Adipocyte (in vitro differentiated cells): Measurements from ENCODE around the gene COL1A1.

Experiments
- DNase-seq: peaks from one replicate; pipeline ENCODE4 v3.0.0-alpha.2; 2015; ENCODE audit warnings: low read depth
- H3K27me3 ChIP-seq: replicated peaks from 2 replicates; pipeline ENCODE4 v1.7.0; 2013; ENCODE audit warnings: mild to moderate bottlenecking, low read length, moderate library complexity; ENCODE audit not compliant: control insufficient read depth, insufficient read depth
- H3K36me3 ChIP-seq: 2 replicates; pipeline ENCODE4 v1.7.0; 2013; ENCODE audit warnings: low read length, mild to moderate bottlenecking, moderate library complexity; ENCODE audit not compliant: control insufficient read depth, insufficient read depth, severe bottlenecking
- H3K4me1 ChIP-seq: 2 replicates; pipeline ENCODE4 v1.7.0; 2013; ENCODE audit warnings: mild to moderate bottlenecking, low read length, moderate library complexity; ENCODE audit not compliant: control insufficient read depth, insufficient read depth
- H3K4me3 ChIP-seq: 2 replicates; pipeline ENCODE4 v1.7.0; 2013; ENCODE audit warnings: mild to moderate bottlenecking, low read length, moderate library complexity
- H3K9ac ChIP-seq: 2 replicates; pipeline ENCODE4 v1.7.0; 2013; ENCODE audit warnings: mild to moderate bottlenecking, low read length, moderate library complexity
- H3K9me3 ChIP-seq: 2 replicates; pipeline ENCODE4 v1.7.0; 2013; ENCODE audit warnings: mild to moderate bottlenecking, low read length, moderate library complexity; ENCODE audit not compliant: control insufficient read depth

Gene COL1A1

DNA sequence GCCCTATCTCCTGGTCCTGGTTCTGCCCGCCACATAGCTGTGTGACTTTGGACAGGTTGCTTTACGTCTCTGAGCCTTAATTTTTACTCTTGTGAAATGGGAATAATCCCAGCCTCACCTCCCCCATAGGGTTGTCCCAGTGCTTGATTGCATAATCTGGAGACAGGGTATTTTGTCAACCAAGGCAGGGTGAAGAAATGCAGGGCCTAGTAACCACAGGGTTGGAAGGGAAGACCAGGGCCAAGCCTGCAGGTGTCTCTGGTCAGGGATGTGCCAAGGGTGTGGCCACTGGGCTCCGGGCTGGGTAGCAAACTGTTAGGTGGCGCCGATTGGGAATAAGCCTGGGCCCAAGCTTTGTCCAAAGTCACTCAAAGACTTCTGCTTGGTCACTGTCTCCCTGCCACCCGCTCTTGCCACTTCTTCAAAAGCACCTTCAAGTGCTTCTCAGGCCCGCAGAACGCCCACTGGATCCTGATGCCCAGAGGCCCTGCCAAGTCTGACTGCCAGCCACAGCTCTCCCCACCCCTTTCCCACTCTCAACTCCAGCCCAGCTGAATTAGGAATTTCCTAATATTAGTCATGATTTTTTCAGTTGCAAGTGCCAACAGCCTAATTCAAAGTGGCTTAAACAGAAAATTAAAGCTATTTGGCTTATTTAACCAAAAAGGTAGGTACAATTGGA, 20.6 kb upstream of the COL1A1 start:
- Histone ChIP-seq H3K36me3 (no peaks in the 10 kb centered on the region), H3K4me3 (peak overlapping the region; percentile 58), H3K27me3 (no peaks in the 10 kb centered on the region), H3K9me3 (no peaks in the 10 kb centered on the region), H3K4me1 (peaks cover 61% of the 10 kb centered on the region), H3K9ac (peak overlapping the region; percentile 81)
- DNase-seq: peak; percentile 72

DNA sequence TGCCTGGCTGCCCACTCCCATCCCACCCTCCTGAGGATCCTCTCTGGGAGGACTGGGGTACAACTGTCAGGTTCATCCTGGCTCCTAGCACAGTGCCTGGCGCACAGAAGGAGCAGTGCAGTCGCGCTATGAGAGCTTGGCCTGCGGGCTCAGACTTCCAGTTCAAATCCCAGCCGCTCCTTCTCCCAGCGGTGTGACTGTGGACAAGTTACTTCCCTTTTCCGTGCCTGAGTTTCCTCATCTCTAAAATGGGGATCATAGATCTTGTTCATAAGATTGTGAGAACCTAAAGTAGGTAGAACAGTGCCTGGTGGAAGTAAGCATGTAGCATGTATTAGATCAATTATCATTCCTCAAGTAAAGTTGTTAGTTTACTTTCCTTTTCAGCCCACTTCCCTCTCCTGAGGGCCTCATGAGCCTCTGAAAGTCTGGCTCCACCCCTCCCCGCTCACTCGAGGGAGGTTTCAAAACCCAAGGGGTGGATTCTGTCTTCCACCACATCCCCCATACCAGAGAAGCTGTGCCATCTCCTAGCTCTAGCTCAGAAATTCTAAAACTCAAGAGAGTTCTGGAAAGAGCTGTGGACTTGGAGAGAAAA, 19.9 kb upstream of the COL1A1 start:
- Histone ChIP-seq H3K4me3 (peak overlapping the region; percentile 58), H3K9ac (peak overlapping the region; percentile 81), H3K27me3 (no peaks in the 10 kb centered on the region), H3K9me3 (no peaks in the 10 kb centered on the region), H3K36me3 (no peaks in the 10 kb centered on the region), H3K4me1 (peaks cover 64% of the 10 kb centered on the region)
- peak; percentile 83 for DNase-seq

DNA sequence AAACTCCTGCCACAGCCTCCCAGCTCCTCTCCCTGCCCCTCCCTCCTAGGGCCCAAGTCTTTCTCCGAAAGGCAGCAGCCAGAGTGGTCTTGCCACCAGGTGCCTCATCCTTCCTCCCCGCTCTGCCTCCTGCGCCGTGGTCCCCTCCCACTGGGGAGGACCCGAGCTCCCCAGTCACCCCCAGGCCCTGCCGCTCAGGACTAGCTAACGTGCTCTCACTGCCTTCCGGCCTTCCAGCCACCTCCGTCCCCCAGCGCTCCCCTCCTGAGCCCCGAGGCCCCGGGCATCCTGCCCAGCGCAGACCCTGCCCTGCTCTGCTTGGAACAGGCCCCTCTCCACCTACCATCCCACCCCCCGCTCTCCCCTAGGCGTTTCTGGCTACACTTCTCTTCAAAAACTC, 19.4 kb upstream of the COL1A1 start:
- Histone ChIP-seq H3K9me3 (no peaks in the 10 kb centered on the region), H3K4me3 (peak overlapping the region; percentile 69), H3K27me3 (no peaks in the 10 kb centered on the region), H3K9ac (peak overlapping the region; percentile 81), H3K4me1 (peaks cover 65% of the 10 kb centered on the region), H3K36me3 (no peaks in the 10 kb centered on the region)
- DNase-seq: no peak

DNA sequence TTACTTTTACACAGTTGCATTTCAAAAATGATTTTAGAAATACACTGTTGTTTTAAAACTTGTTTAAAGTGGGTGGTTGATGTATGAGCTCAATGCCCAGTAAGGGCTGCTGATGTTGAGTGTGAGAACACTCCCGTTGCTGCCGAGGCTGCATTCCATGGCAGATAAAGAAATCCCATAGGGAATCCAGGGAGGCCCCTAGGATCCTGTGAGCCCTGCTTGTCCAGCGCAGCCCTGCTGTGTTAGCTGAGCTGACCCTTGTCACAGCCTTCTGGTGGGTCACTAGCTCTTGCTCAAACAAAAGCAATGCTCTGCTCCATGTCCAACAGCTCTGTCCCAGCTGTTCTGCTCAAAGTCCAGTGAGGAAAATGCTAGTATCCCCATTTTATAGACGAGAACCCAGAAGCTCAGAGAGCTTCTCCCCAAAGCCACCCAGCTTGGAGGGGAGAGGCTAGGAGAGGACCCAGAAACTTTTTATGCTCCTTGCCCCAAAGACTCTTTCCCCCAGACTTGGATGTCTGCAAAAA, 18.6 kb upstream of the COL1A1 start:
- Histone ChIP-seq H3K9ac (peak overlapping the region; percentile 81), H3K4me3 (peak overlapping the region; percentile 69), H3K36me3 (no peaks in the 10 kb centered on the region), H3K4me1 (peaks cover 73% of the 10 kb centered on the region), H3K27me3 (no peaks in the 10 kb centered on the region), H3K9me3 (no peaks in the 10 kb centered on the region)
- DNase-seq: peak; percentile 89

DNA sequence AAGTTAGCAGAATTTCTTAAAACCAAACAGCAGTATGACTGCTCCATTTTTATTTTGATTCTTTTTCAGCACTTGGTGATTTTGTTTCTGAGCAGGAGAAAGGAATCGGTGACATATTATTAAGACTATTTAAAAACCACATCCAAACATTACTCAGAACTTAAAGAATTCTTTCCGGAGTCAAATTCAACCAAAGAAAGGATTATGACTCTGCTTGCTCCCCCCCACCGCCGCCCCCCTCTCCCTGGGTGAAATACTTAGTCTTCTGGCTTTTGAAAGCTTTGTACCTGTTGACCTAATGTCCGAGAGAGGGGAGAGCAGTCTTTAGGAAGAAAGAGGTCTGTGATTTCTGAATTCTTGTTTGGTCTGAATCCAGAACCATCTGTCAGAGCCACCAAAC, 17.9 kb upstream of the COL1A1 start:
- Histone ChIP-seq H3K36me3 (no peaks in the 10 kb centered on the region), H3K27me3 (no peaks in the 10 kb centered on the region), H3K9me3 (no peaks in the 10 kb centered on the region), H3K4me1 (peaks cover 79% of the 10 kb centered on the region), H3K9ac (peak overlapping the region; percentile 81), H3K4me3 (peak overlapping the region; percentile 69)
- peak; percentile 89 for DNase-seq

DNA sequence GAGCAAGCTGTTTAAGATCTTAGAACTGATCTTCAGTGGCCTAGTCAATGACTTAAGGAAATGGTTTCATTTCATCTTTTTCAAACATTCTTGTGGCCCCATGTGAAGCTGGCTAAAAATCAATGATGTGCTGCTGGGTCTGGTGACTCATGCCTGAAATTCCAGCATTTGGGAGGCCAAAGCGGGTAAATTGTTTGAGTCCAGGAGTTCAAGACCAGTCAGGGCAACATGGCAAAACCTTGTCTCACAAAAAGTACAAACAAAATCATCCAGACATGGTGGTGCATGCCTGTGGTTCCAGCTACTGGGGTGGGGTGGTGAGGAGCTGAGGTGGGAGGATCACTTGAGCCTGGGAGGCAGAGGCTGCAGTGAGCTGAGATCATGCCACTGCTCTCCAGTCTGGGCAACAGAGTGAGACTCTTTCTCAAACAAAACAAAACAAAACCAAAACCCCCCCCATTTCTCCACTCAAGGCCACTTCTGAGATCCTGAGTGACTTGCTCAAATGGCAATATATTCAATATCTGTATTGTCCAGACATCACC, 17.4 kb upstream of the COL1A1 start:
- peak; percentile 89 for DNase-seq

DNA sequence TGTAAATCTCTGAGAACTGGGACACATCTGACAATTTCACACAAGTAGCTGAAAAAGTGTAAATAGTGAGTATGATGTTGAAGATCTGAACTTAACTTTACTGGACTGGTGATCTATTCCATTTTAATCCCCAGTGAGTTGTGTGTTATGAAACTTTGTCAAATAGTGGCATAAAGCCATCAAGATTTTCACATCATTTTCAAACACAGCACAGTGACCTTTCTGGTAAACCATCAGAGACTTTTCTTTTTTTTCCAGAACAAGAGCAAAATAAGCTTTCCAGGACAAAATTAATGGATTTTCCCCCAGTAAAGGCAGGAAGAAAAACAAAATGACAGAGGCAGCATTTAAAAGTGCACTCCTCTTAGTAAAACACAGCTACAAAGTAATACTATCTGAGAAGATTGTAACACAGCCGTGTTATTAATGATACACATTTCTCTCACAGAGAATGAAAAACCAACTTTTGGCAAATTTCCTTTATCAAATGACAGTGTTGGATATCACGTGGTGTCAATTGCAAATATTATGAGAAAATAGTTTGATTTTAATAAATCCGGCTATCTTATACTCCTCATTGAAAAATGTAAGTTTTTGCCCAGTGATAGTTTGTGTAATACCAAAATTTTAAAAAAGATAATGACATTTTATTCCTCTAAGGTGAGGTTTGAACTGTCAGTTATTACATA, 16.8 kb upstream of the COL1A1 start:
- H3K4me1 ChIP-seq: peaks cover 81% of the 10 kb centered on the region
- H3K36me3 ChIP-seq: no peaks in the 10 kb centered on the region
- H3K4me3 ChIP-seq: peak overlapping the region; percentile 60
- H3K27me3 ChIP-seq: no peaks in the 10 kb centered on the region
- H3K9ac ChIP-seq: peak overlapping the region; percentile 81
- peak; percentile 61 for DNase-seq
- no peaks in the 10 kb centered on the region for H3K9me3 ChIP-seq

More for the DNA sequence above, 17.4 kb upstream of the COL1A1 start:
- Histone ChIP-seq H3K4me1 (peaks cover 81% of the 10 kb centered on the region), H3K4me3 (peak overlapping the region; percentile 69), H3K9me3 (no peaks in the 10 kb centered on the region), H3K36me3 (no peaks in the 10 kb centered on the region), H3K9ac (peak overlapping the region; percentile 81), H3K27me3 (no peaks in the 10 kb centered on the region)

DNA sequence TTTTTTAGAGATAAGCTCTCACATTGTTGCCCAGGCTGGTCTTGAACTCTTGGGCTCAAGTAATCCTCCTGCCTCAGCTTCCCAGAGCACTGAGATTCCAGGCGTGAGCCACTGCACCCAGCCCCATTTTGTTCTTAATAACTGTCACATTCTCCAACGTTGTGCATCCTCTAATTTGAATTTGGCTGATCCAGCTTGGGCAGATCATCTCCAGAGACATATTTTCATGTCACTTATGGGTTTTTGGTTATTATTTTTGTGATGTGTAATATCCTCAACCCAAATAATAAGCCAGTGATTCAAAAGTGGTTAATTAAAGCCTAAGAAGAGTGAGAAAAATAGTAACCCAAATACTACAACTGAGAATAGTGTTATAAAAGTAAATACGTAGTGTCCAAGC, 16.2 kb upstream of the COL1A1 start:
- no peak for DNase-seq
- peaks cover 76% of the 10 kb centered on the region for H3K4me1 ChIP-seq
- H3K9me3 ChIP-seq: no peaks in the 10 kb centered on the region
- no peaks in the 10 kb centered on the region for H3K27me3 ChIP-seq
- H3K9ac ChIP-seq: peak overlapping the region; percentile 81
- H3K4me3 ChIP-seq: peak overlapping the region; percentile 60
- H3K36me3 ChIP-seq: no peaks in the 10 kb centered on the region

DNA sequence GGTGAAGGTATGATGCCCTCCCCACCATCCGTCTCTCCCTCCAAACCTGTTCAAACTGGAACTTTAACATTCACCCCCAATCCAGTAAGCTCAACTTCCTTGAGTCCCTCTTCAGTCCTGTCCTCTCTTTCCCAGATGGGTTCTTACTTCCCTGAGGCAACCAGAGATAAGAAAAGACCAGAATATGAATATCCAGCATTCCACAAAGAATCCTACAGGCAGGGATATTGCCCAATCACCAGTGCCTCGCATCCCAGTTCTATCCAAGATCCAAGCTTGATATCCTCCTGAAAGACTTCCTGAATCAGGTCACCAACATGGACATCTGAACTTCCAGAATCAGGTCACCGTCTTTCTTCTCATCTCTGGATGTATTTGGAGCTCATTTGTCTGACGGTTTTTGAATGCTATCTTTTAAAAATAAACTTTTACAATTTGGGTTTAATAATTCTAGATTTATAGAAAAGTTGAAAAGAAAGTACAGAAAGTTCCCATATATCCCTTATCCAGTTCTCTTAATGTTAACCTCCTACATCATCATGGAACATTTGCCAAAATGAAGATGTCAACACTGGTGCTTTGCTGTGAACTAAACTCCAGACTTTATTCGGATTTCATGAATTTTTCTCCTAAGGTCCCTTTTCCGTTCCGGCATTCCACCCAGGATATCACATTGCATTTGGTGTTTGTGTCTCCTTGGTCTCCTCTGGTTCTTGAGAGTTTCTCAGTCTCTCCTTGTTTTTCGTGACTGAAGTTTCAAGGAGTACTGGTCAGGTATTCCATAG, 13.7 kb upstream of the COL1A1 start:
- Histone ChIP-seq H3K4me3 (no peak overlapping the region), H3K9me3 (no peaks in the 10 kb centered on the region), H3K4me1 (peaks cover 74% of the 10 kb centered on the region), H3K9ac (peak overlapping the region; percentile 30), H3K27me3 (no peaks in the 10 kb centered on the region), H3K36me3 (no peaks in the 10 kb centered on the region)
- DNase-seq: peak; percentile 45

DNA sequence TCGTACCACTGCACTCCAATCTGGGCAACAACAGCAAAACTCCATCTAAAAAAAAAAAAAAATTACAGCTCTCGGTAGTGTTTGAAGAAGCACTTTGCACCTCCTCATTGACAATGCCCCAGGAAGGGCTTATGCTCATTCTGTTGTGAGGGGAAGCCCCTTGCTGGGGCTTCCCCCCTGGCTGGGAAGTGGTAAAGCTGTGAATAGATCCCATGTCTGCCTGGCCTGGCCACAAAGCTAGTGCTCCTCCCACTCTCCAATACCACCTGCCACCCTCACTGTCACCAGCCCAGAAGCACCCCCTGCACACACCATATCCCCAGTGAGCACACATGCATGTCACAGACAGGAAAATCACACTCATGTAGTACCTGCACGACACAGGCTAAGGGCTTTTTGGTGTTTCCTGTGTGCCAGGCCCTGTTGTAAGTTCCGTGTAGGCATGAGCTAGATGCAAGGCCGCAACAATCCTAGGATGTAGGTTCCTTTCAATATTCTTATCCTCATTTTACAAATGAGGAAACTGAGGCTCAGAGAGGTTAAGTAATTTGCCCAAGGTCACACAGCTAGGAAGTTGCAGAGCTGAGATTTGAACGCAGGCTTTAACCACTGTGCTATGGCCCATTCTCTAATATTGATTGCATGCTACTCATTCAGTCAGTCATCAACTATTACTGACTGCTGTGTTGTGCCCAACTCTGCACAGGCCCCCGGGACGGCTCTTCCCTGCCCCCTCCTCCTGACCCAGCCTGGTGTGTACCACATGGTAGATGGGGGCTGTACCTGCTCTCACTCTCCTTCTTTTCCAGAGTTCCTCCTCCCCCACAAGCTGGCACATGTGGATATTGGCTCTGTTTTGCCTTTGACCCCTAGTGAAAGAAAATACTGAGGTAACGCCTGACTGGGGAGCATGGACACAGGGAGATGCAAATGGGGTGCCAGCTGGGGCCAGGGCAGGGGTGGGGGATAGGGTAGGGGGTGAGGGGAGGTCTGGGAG, 11.9 kb upstream of the COL1A1 start:
- Histone ChIP-seq H3K27me3 (no peaks in the 10 kb centered on the region), H3K9me3 (no peaks in the 10 kb centered on the region), H3K4me3 (no peak overlapping the region), H3K36me3 (no peaks in the 10 kb centered on the region), H3K4me1 (peaks cover 71% of the 10 kb centered on the region), H3K9ac (no peak overlapping the region)
- no peak for DNase-seq
